ENCODE data around the gene GALNT2.

GALNT2 gene

GRCh38 chr1:230120921-230121381 is 53.9 kb downstream of the GALNT2 start:
- TF ChIP-seq CTCF (IDR thresholded peaks at IDR 0.05; ENCODE audit: low read depth, low read length, missing control alignments) = peak; percentile 76
- no peaks in the 10 kb centered on the region for H3K36me3 ChIP-seq (replicated peaks)
- in situ Hi-C loops (cut with HindIII; ENCODE audit: low pct_ligation_motif_present, low sequenced_read_pairs) = no loop called here
- H3K4me3 ChIP-seq (ENCODE audit: low read depth, low read length) = no peak overlapping the region
- DNase-seq = no peak
- no peak overlapping the region for H3K27ac ChIP-seq
- no peaks in the 10 kb centered on the region for H3K27me3 ChIP-seq (replicated peaks)

- Histone ChIP-seq H3K27ac (no peak overlapping the region), H3K4me3 (ENCODE audit: low read depth, low read length) (no peak overlapping the region), H3K27me3 (replicated peaks) (no peaks in the 10 kb centered on the region), H3K36me3 (replicated peaks) (no peaks in the 10 kb centered on the region)
- in situ Hi-C loops (cut with HindIII; ENCODE audit: low pct_ligation_motif_present, low sequenced_read_pairs) = no loop called here
- no peak for TF ChIP-seq CTCF (IDR thresholded peaks at IDR 0.05; ENCODE audit: low read depth, low read length, missing control alignments)
- no peak for DNase-seq
Observed at GRCh38 chr1:230121950-230122349, 54.9 kb downstream of the GALNT2 start.

DNA sequence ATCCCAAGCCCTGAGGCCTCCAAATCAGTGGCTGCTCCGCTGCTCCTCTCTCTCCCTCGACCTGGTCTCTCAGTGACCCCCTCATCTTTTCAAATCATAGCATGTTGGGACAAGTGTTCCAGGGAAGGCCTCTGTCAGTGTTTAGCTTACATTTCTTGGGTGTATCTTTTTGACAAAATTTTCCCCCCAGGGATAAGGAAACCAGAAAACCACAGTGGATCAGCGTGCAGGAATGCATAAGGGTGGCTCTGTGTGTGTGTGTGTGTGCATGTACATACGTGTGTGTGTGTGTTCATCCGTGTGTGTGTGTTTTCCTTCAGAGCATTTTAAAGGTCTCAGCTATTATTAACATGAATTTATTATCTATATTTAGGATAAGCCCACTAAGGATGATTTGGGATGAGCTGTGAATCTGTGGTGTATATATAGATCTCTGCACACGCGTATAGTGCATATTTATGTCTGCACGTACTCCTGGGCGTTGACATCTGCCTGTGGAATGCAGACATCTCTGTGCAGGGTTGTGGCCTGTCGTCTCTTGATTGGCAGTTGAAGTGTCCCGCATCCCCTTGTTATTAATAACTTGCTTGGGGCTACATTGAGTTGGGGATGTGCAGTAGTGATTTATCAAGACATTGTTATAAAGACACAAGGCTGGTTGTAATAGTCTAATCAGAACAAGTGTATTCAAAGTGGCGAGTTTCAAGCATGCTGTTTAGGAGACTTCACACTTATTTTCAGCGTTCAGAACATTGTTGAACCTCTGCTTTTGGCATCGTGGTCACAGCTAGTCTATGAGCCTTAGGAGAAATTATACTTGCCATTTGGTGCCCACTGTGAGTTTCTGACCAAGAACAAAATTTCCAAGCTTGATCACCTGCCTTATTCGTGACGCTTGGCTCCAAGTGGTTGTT is 55.6 kb downstream of the GALNT2 start:
- Histone ChIP-seq H3K27me3 (replicated peaks) (no peaks in the 10 kb centered on the region), H3K27ac (no peak overlapping the region), H3K36me3 (replicated peaks) (no peaks in the 10 kb centered on the region), H3K4me3 (ENCODE audit: low read depth, low read length) (no peak overlapping the region)
- in situ Hi-C loops (cut with HindIII; ENCODE audit: low pct_ligation_motif_present, low sequenced_read_pairs) = no loop called here
- DNase-seq = peak; percentile 46
- TF ChIP-seq CTCF (IDR thresholded peaks at IDR 0.05; ENCODE audit: low read depth, low read length, missing control alignments) = no peak

DNA sequence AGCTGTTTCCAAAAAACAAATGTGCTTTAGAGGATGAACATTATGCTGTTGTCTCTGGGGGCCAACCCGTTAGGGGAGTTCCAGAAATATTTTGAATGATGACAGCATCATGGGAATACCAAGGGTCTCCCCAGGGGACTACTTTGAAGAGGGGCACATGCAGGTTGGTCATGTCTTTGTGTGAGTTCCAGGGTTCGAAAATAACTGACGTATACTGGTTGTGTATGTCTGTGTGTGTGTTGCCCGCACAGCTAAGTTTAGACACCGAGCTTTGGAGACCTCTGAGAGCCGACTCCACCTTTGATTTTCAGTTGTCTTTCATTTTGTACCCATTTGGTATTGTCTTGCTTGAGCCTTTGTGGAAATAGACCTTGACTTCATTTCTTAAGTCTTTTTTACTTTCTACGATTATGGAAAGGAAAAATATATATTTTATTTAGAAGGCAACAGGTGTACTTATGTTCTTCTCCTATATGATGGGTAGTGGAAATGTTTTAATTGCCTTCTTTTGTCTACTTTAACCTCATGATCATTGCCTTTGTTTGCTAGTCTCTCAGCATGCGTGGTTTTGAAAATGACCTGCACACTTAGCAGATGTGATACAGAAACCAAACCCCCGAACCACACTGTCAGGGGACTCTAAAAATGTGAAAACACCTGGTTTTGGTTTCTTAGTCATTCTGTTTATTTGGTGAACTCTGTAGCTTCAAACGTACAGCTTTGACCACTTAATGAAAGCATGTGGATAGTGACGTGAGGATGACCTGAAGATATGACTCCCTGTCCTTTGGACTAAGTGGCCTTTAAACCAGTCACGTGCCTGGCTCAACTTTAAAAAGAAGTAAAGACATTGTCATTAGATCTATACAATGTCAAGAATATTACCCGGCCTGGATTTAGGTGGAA is 56.5 kb downstream of the GALNT2 start:
- H3K27ac ChIP-seq = no peak overlapping the region
- H3K4me3 ChIP-seq (ENCODE audit: low read depth, low read length) = no peak overlapping the region
- TF ChIP-seq CTCF (IDR thresholded peaks at IDR 0.05; ENCODE audit: low read depth, low read length, missing control alignments) = no peak
- H3K36me3 ChIP-seq (replicated peaks) = no peaks in the 10 kb centered on the region
- no peak for DNase-seq
- no peaks in the 10 kb centered on the region for H3K27me3 ChIP-seq (replicated peaks)
- in situ Hi-C loops (cut with HindIII; ENCODE audit: low pct_ligation_motif_present, low sequenced_read_pairs) = no loop called here

DNA sequence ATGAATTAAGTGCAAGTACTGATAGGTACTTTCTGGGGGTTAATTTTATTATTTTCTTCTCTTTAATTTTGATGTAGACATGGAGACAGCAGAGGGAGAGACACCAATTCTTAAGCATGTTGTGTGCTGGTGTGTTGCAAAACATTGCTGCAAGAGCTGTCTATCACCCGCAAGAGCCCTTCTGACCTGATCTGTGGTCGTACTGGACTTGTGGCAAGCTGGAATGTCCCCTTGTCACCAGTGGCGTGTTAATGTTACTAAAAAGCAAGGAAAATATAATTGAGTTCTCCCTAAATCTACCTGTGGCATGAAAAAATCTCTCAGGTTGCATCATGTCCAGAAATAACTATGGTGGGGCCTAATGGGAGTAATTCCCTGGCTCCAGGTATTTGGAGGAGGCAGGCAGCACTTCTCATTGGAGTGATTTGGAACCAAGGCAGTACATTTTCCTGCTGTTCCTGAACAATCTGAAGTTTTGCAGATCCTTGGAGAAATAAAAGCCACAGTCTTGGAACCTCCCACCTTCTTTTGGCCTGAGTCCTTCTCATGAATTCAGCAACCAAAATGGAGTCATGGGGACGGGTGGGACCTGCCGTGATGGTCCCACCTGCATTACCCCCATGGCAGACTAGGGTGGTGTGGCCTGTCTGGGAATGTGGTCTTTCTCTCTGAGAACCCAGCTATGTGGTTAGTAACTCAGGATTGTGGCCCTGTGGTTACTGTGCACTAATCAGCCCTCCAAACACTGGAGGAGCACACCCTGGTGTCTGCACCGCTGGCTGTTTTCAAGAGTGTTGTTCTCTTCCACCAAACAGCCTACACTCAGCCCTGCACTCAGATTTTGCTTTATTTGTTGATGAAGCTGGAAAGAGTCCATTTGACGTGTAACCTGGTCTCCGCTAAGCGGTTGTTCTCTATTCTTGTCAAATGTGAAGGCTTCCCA is 57.4 kb downstream of the GALNT2 start:
- Histone ChIP-seq H3K36me3 (replicated peaks) (no peaks in the 10 kb centered on the region), H3K27ac (no peak overlapping the region), H3K4me3 (ENCODE audit: low read depth, low read length) (no peak overlapping the region), H3K27me3 (replicated peaks) (no peaks in the 10 kb centered on the region)
- in situ Hi-C loops (cut with HindIII; ENCODE audit: low pct_ligation_motif_present, low sequenced_read_pairs) = no loop called here
- TF ChIP-seq CTCF (IDR thresholded peaks at IDR 0.05; ENCODE audit: low read depth, low read length, missing control alignments) = no peak
- DNase-seq = peak; percentile 31
